Chondrocyte (in vitro differentiated cells): ENCODE data around the gene ZNF518A. TPM values are rescaled to one million over a fixed set of nuclear protein-coding genes. Genes with fewer than 3 reads are reported as not detected.

Experiments
- DNase-seq: peaks from one replicate; pipeline ENCODE4 v3.0.0; 2021; ENCODE audit warnings: mixed read lengths, low spot score
- H3K27ac Mint-ChIP-seq: one replicate; pipeline ENCODE4 v1.8.0; 2021; ENCODE audit warnings: mild to moderate bottlenecking, moderate library complexity, mixed read lengths; ENCODE audit not compliant: unreplicated experiment
- H3K27me3 Mint-ChIP-seq: 2 replicates; pipeline ENCODE4 v1.8.0; 2021; ENCODE audit warnings: low read depth, mixed read lengths
- H3K36me3 Mint-ChIP-seq: 2 replicates; pipeline ENCODE4 v1.8.0; 2021; ENCODE audit warnings: low read depth, mixed read lengths
- H3K4me1 Mint-ChIP-seq: 2 replicates; pipeline ENCODE4 v1.8.0; 2021; ENCODE audit warnings: low read depth, mild to moderate bottlenecking, mixed read lengths
- H3K4me3 Mint-ChIP-seq: one replicate; pipeline ENCODE4 v1.8.0; 2021; ENCODE audit warnings: mild to moderate bottlenecking, moderate library complexity, mixed read lengths; ENCODE audit not compliant: unreplicated experiment
- H3K9me3 Mint-ChIP-seq: 2 replicates; pipeline ENCODE4 v1.8.0; 2021; ENCODE audit warnings: low read depth, mixed read lengths
- total RNA-seq: library from RNA; stranded (reverse); gene quantifications from 3 replicates; pipeline ENCODE4 v1.2.1, GENCODE V29; 2021
- TF ChIP-seq, protein P1 (sequence below): fragments of 200-600 bp; sonication (generic); IDR thresholded peaks from 2 replicates; pipeline ENCODE4 v1.5.0; 2021; ENCODE audit warnings: antibody characterized with exemption, mild to moderate bottlenecking, moderate library complexity

ZNF518A gene
- total RNA-seq, 1 donor from 2014 or later: 10.9 TPM

DNA sequence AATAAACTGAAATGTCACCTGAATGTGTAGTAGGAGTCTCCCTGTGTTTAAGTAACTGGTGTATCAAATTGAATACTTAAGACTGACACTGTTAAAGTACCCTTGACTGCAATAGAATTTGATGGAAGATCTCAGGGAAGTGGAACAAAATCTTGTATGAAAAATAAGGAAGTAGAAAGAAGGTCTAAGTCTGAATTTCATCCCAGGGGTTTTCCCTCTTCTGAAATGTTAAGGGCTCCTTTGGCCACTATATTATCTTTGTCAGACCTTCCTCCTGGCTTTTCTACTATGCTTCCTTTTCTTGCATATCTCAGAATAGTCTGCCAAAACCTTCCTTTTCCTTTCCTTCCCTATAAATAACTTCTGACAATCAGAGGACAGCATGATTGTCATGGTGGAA lies 81.7 kb downstream of the ZNF518A start:
- no peak overlapping the region for H3K27ac Mint-ChIP-seq

DNA sequence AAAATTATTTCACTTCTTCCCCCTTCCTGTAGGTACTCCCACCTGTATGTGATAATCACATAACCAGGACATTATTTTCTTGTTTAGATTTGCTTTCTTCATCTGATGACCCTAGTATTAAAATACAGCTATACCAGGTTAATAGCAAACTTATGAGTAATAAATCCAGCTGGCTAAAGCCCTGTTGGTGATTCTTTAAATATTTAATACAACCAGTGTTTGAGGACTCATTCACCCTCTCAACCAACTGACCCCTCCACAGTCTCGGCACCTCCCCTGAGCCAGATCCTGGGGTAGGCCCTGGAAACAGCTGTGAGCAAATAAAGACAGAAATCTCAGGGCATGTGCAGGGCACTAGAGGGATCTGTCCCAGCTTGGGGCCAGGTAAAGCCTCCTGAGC lies 82.8 kb downstream of the ZNF518A start:
- Mint-ChIP-seq H3K36me3 (no peaks in the 10 kb centered on the region), H3K4me1 (no peaks in the 10 kb centered on the region), H3K27me3 (peaks cover 9% of the 10 kb centered on the region), H3K4me3 (no peak overlapping the region), H3K9me3 (no peaks in the 10 kb centered on the region), H3K27ac (no peak overlapping the region)
- TF ChIP-seq, protein P1, sequence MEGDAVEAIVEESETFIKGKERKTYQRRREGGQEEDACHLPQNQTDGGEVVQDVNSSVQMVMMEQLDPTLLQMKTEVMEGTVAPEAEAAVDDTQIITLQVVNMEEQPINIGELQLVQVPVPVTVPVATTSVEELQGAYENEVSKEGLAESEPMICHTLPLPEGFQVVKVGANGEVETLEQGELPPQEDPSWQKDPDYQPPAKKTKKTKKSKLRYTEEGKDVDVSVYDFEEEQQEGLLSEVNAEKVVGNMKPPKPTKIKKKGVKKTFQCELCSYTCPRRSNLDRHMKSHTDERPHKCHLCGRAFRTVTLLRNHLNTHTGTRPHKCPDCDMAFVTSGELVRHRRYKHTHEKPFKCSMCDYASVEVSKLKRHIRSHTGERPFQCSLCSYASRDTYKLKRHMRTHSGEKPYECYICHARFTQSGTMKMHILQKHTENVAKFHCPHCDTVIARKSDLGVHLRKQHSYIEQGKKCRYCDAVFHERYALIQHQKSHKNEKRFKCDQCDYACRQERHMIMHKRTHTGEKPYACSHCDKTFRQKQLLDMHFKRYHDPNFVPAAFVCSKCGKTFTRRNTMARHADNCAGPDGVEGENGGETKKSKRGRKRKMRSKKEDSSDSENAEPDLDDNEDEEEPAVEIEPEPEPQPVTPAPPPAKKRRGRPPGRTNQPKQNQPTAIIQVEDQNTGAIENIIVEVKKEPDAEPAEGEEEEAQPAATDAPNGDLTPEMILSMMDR: no peak
- no peak for DNase-seq

More for the DNA sequence above, 81.7 kb downstream of the ZNF518A start:
- TF ChIP-seq, protein P1: no peak
- Mint-ChIP-seq H3K36me3 (no peaks in the 10 kb centered on the region), H3K4me3 (no peak overlapping the region), H3K9me3 (no peaks in the 10 kb centered on the region), H3K4me1 (no peaks in the 10 kb centered on the region), H3K27me3 (peaks cover 4% of the 10 kb centered on the region)
- no peak for DNase-seq

Other genes with a start within 250 kb of the ZNF518A start
- gene CC2D2B, start 222.3 kb upstream of the ZNF518A start, total RNA-seq: 0.30 to 0.54 TPM (median 0.51 TPM) in 3 replicates
- gene CCNJ, start 86.7 kb upstream of the ZNF518A start, total RNA-seq: 7.6 to 8.8 TPM (median 7.8 TPM) in 3 replicates
- gene BLNK, start 141.3 kb downstream of the ZNF518A start, total RNA-seq: not detected in 3 replicates
- gene DNTT, start 174.1 kb downstream of the ZNF518A start, total RNA-seq: not detected in 3 replicates
- not detected in 3 replicates for gene OPALIN, start 228.7 kb downstream of the ZNF518A start, total RNA-seq